BLaER1 (cell line): ENCODE measurements around the gene TTC33.

Experiments
- H3K27ac ChIP-seq: shearing (Covaris generic); formaldehyde crosslinking; 2 replicates; pipeline ENCODE4 v1.8.1; 2022
- H3K27me3 ChIP-seq: shearing (Covaris generic); formaldehyde crosslinking; 2 replicates; pipeline ENCODE4 v1.8.1; 2022
- H3K36me3 ChIP-seq: shearing (Covaris generic); formaldehyde crosslinking; 2 replicates; pipeline ENCODE4 v1.8.1; 2022
- H3K4me1 ChIP-seq: shearing (Covaris generic); formaldehyde crosslinking; 2 replicates; pipeline ENCODE4 v1.8.1; 2022
- H3K4me2 ChIP-seq: shearing (Covaris generic); formaldehyde crosslinking; 2 replicates; pipeline ENCODE4 v1.8.1; 2022
- H3K4me3 ChIP-seq: shearing (Covaris generic); formaldehyde crosslinking; 2 replicates; pipeline ENCODE4 v1.8.1; 2022
- H3K9ac ChIP-seq: shearing (Covaris generic); formaldehyde crosslinking; 2 replicates; pipeline ENCODE4 v1.8.1; 2022
- H3K9me3 ChIP-seq: shearing (Covaris generic); formaldehyde crosslinking; 2 replicates; pipeline ENCODE4 v1.8.1; 2022
- H4K20me1 ChIP-seq: shearing (Covaris generic); formaldehyde crosslinking; 2 replicates; pipeline ENCODE4 v1.8.1; 2022
- Cebpa-rat ChIP-seq: shearing (Covaris generic); IDR thresholded peaks from 2 replicates; pipeline ENCODE4 v1.8.1; 2022

TTC33 gene

DNA sequence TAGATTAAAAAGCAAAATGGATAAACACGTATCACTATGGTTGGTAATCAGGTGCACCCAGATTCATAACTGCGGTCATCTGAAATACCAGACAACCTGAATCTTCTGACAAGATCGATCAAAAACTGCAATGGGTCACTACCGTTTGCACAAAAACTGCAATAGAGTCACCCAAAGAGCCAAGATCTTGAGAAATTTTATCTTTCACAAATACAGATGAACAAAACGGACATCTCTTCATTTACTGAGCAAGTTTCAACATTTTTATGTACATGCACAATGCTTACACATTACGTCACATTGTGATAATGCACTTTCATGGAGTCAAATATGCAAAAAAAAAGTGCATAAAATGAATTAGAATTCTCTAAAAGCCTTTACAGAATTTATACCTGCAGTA, 23.8 kb upstream of the TTC33 start:
- no peaks in the 10 kb centered on the region for H3K9me3 ChIP-seq
- no peak for TF ChIP-seq Cebpa-rat
- no peak overlapping the region for H3K4me2 ChIP-seq
- H3K4me3 ChIP-seq: no peak overlapping the region
- peaks cover 9% of the 10 kb centered on the region; the same call in 1 of the 2 replicates for H3K4me1 ChIP-seq
- H3K27ac ChIP-seq: no peak overlapping the region
- H3K9ac ChIP-seq: no peak overlapping the region
- H3K27me3 ChIP-seq: no peaks in the 10 kb centered on the region
- peaks cover 35% of the 10 kb centered on the region for H3K36me3 ChIP-seq
- peaks cover 84% of the 10 kb centered on the region for H4K20me1 ChIP-seq

DNA sequence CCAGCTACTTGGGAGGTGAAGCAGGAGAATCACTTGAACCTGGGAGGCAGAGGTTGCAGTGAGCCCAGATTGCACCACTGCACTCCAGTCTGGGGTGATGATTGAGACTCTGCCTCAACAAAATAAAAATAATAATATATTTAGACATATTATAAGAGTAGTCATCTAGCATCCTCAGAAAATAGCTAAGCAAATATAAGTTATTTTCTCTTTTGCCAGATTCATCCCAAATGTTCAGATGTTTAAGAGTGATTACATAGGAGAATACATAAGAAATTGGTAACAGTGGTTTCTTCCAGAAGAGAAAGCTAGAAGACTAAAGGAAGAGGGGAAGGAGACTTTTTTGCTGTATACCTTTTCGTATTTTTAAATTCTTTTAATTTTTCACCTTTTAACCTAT, 22.4 kb upstream of the TTC33 start:
- peaks cover 69% of the 10 kb centered on the region for H4K20me1 ChIP-seq
- no peak overlapping the region for H3K9ac ChIP-seq
- no peak overlapping the region for H3K4me3 ChIP-seq
- peaks cover 45% of the 10 kb centered on the region for H3K36me3 ChIP-seq
- H3K4me1 ChIP-seq: peaks cover 9% of the 10 kb centered on the region; the same call in 1 of the 2 replicates
- H3K27me3 ChIP-seq: no peaks in the 10 kb centered on the region
- TF ChIP-seq Cebpa-rat: no peak
- H3K9me3 ChIP-seq: no peaks in the 10 kb centered on the region
- no peak overlapping the region for H3K27ac ChIP-seq
- no peak overlapping the region for H3K4me2 ChIP-seq

DNA sequence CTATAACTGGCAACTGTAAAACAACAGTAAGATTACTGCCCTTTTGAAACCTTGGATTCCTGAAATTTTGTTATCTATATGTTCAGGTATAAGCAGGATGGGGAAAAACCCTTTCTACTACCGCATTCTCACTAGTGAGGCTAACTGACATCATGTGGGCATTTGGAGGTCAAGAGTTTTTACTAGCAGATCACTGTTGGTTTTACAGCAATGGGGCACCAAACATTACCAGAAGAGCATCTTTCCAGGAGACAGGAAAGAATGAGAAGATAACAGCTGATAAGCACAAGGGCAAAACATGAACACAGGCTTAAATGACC, 20.9 kb upstream of the TTC33 start:
- H3K4me3 ChIP-seq: no peak overlapping the region
- no peak overlapping the region for H3K4me2 ChIP-seq
- H3K4me1 ChIP-seq: peaks cover 9% of the 10 kb centered on the region; the same call in 1 of the 2 replicates
- no peak for TF ChIP-seq Cebpa-rat
- H3K27ac ChIP-seq: no peak overlapping the region
- H3K27me3 ChIP-seq: no peaks in the 10 kb centered on the region
- peaks cover 57% of the 10 kb centered on the region for H3K36me3 ChIP-seq
- H3K9me3 ChIP-seq: no peaks in the 10 kb centered on the region
- H4K20me1 ChIP-seq: peaks cover 54% of the 10 kb centered on the region
- H3K9ac ChIP-seq: no peak overlapping the region

DNA sequence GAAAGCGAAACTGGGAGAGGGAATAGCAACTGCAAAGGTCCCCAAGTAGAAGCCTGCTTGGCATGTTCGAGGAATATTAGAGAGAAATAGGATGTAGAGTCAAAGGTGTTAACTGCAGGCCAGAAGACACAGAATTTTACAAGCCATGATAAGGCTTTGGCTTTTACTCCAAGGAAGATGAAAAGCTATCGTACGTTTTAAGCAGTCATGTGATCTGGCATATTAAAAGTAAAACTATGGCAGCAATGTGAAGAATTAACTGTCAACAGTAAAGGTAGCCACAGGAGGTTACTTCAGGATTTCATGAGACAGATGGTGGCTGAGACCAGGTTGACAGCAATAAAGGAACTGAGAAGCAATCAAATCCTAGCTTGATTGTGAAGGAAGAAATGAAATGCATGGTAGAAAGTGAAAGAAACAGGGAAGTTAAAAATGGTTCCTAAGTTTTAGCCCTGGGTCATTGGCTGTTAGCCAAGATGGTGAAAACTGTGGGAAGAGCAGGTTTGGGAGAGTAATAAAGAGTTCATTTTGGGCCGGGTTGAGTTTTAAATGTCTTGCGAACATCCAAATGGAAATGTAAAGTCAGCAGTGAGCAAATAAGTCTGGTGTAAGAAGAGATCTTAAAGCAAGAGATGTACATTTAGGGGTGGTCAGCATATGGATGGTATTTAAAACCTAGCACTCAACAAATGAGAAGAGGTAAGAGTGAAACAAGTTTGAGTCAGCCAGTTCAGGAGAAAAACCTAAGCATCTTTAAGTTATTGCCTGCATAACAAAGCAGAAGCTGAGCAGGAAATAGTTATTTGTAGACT, 20.3 kb upstream of the TTC33 start:
- Histone ChIP-seq H3K4me1 (peaks cover 9% of the 10 kb centered on the region; the same call in 1 of the 2 replicates), H3K27ac (no peak overlapping the region), H3K27me3 (no peaks in the 10 kb centered on the region), H3K9ac (no peak overlapping the region), H3K4me2 (no peak overlapping the region), H4K20me1 (peaks cover 48% of the 10 kb centered on the region), H3K4me3 (no peak overlapping the region), H3K9me3 (no peaks in the 10 kb centered on the region), H3K36me3 (peaks cover 62% of the 10 kb centered on the region)
- TF ChIP-seq Cebpa-rat: no peak

DNA sequence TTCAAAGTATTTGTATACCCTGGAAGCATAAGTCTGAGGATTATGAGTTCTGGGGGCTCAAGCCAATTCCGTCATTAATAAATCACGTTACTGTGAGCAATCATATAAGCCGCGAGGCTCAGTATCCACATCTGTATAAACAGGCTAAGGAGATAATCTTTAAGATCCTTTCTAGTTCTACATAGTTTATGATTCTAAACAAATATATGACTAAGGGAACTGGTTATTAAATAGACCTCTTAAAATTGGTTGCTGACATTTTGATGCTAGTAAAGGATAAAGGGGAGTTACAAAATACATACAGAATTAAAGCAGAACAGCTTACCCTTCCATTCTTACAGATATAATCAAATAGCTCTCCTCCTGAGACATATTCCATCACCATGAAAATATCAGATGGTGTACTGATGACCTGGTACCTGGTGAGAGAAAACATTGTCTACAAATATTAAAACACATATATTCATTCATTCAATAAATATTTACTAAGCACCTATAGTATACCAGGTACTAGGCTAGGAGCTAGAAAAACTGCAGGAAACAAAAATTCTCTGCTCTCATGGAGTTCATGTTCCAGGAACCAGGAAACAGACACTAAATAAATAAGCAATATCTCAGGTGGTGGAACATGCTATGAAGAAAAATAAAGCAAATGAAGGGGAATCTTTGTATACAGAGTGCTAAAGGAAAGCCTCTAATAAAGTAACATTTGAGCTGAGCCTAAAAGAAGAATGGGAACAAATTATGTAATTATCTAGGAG, 19.5 kb upstream of the TTC33 start:
- H3K27ac ChIP-seq: no peak overlapping the region
- no peaks in the 10 kb centered on the region for H3K9me3 ChIP-seq
- TF ChIP-seq Cebpa-rat: no peak
- peaks cover 41% of the 10 kb centered on the region for H4K20me1 ChIP-seq
- H3K4me1 ChIP-seq: peaks cover 9% of the 10 kb centered on the region; the same call in 1 of the 2 replicates
- no peak overlapping the region for H3K9ac ChIP-seq
- no peak overlapping the region for H3K4me3 ChIP-seq
- H3K4me2 ChIP-seq: no peak overlapping the region
- peaks cover 68% of the 10 kb centered on the region for H3K36me3 ChIP-seq
- H3K27me3 ChIP-seq: no peaks in the 10 kb centered on the region

DNA sequence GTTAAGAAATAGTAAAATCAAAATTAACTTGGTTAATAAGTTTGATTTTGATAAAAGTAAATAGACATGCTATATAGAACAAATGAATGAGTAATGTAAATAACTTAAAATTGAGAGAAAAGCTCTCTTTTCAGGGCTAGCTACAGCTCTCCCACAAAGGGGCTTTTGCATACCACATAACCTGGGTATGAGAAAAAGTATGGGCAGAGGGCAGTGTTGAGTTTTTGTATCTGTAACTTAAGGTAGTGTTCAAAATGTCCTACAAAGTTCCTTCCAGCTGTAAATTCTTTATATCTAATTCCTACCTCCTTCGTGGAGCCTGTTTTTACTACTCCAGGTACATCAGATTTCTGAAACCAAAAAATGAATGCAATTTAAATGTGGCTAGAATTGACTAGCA, 18.9 kb upstream of the TTC33 start:
- peaks cover 72% of the 10 kb centered on the region for H3K36me3 ChIP-seq
- peaks cover 34% of the 10 kb centered on the region for H4K20me1 ChIP-seq
- no peak overlapping the region for H3K4me3 ChIP-seq
- H3K9ac ChIP-seq: no peak overlapping the region
- H3K27me3 ChIP-seq: no peaks in the 10 kb centered on the region
- H3K9me3 ChIP-seq: no peaks in the 10 kb centered on the region
- H3K27ac ChIP-seq: no peak overlapping the region
- H3K4me2 ChIP-seq: no peak overlapping the region
- no peak for TF ChIP-seq Cebpa-rat
- H3K4me1 ChIP-seq: peaks cover 9% of the 10 kb centered on the region; the same call in 1 of the 2 replicates

DNA sequence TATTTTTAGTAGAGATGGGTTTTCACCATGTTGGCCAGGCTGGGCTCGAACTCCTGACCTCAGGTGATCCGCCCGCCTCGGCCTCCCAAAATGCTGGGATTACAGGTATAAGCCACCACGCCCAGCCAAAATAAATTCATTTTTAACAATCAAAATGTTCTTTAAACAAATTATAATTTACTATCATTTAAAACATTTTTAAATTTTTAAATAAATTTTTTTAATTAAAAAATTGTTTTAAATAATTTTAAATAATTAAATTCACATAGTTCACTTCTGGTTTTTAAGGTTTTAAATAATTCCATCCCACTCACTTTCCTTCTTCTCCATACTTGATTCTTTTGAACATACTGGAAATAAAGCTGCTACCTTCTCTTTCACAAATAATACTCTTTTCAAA, 15.0 kb upstream of the TTC33 start:
- Histone ChIP-seq H3K9ac (no peak overlapping the region), H3K4me1 (no peaks in the 10 kb centered on the region), H4K20me1 (no peaks in the 10 kb centered on the region), H3K4me2 (no peak overlapping the region), H3K27ac (no peak overlapping the region), H3K36me3 (peaks cover 72% of the 10 kb centered on the region), H3K4me3 (no peak overlapping the region), H3K27me3 (no peaks in the 10 kb centered on the region), H3K9me3 (no peaks in the 10 kb centered on the region)
- no peak for TF ChIP-seq Cebpa-rat

DNA sequence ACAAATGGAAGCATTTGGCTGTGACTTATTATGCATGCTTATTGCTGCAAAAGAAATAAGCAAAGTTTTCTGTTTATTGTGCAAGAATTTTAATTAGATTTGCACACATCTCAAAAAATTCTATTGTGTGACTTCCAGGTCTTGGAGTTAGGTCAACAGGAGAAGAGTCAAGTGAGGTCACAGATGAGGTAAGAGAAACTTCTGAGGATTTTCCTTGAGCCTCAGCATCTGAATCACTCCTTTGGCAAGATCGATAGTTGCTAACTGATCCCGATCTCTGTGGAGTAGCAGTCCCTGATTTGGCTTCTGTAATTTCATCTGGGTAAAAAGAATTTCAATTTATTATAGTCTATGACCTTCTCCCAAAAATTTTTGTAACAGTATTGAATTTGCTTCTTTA, 6.9 kb upstream of the TTC33 start:
- Histone ChIP-seq H3K4me2 (no peak overlapping the region), H3K9me3 (no peaks in the 10 kb centered on the region), H3K36me3 (peaks cover 70% of the 10 kb centered on the region), H4K20me1 (peaks cover 10% of the 10 kb centered on the region; the same call in 1 of the 2 replicates), H3K27me3 (no peaks in the 10 kb centered on the region), H3K4me1 (no peaks in the 10 kb centered on the region), H3K9ac (no peak overlapping the region), H3K27ac (no peak overlapping the region), H3K4me3 (no peak overlapping the region)
- no peak for TF ChIP-seq Cebpa-rat

DNA sequence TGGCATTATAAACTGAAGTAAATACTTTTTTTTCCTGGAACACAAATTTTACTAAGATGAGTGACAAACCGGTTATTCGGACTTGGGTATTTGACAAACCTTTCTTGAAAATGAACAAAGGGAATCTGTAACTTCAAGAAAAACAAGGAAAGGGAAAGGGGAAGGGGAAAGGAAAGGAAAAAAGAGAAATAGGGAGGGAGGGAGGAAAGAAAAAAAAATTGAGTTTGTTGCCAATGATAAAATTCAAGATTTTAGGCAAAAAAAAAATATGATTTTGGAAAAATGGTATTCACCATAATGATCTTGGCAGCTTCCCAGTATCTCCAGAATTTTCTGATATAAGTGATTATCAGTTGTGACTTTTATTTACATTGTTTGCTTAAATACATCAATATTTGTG, 1.6 kb upstream of the TTC33 start:
- no peak overlapping the region for H3K9ac ChIP-seq
- H3K4me1 ChIP-seq: peaks cover 14% of the 10 kb centered on the region
- H3K27me3 ChIP-seq: no peaks in the 10 kb centered on the region
- no peak overlapping the region for H3K4me2 ChIP-seq
- peaks cover 1% of the 10 kb centered on the region; the same call in 1 of the 2 replicates for H3K9me3 ChIP-seq
- TF ChIP-seq Cebpa-rat: no peak
- no peaks in the 10 kb centered on the region for H4K20me1 ChIP-seq
- no peak overlapping the region for H3K4me3 ChIP-seq
- peaks cover 30% of the 10 kb centered on the region for H3K36me3 ChIP-seq
- no peak overlapping the region for H3K27ac ChIP-seq

DNA sequence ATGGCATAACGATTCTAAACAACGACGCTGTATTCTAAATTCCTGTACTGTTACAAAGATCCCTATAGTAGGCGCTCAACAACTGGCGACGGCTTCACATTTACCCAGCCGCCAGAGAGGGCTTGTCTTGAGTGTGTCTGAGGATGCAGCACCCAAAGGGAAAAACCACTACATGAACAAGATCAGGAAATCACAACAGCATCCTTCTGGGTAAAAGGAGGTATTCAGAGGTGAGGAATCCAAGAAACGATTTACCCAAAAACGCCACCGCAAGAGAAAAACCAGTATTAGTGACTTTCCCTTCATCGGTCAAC, 711 bp downstream of the TTC33 start:
- Histone ChIP-seq H3K9me3 (peaks cover 25% of the 10 kb centered on the region), H3K27me3 (no peaks in the 10 kb centered on the region), H3K4me1 (peaks cover 14% of the 10 kb centered on the region), H3K4me2 (peak overlapping the region; percentile 87), H3K4me3 (peak overlapping the region; percentile 89), H3K27ac (peak overlapping the region; percentile 91), H3K9ac (peak overlapping the region; percentile 93), H3K36me3 (peaks cover 43% of the 10 kb centered on the region), H4K20me1 (no peaks in the 10 kb centered on the region)
- no peak for TF ChIP-seq Cebpa-rat
